Measurements from ENCODE around the gene BRSK2.
"Not testable (repeated sequence)": the region's sequence is repeated elsewhere in the genome, so short reads cannot be mapped to it uniquely, and the experiment has no call there.

The BRSK2 gene

GRCh38 chr11:1422481-1422880 lies 32.7 kb downstream of the BRSK2 start:
- Histone ChIP-seq H3K36me3 (ENCODE audit: control insufficient read depth, insufficient read depth, low read length, severe bottlenecking) (no peaks in the 10 kb centered on the region), H3K4me3 (ENCODE audit: low read length) (no peak overlapping the region), H3K4me1 (ENCODE audit: control insufficient read depth, insufficient read depth, low read length) (no peaks in the 10 kb centered on the region), H3K9ac (ENCODE audit: low read length) (no peak overlapping the region), H3K9me3 (ENCODE audit: control insufficient read depth, low read length) (peaks cover 22% of the 10 kb centered on the region), H3K27me3 (replicated peaks; ENCODE audit: control insufficient read depth, insufficient read depth, low read length) (peaks cover 13% of the 10 kb centered on the region)
- DNase-seq (ENCODE audit: low read depth), result peak; percentile 22

GRCh38 chr11:1422981-1423380 lies 33.2 kb downstream of the BRSK2 start:
- Histone ChIP-seq H3K27me3 (replicated peaks; ENCODE audit: control insufficient read depth, insufficient read depth, low read length) (peaks cover 13% of the 10 kb centered on the region), H3K4me3 (ENCODE audit: low read length) (no peak overlapping the region), H3K36me3 (ENCODE audit: control insufficient read depth, insufficient read depth, low read length, severe bottlenecking) (no peaks in the 10 kb centered on the region), H3K4me1 (ENCODE audit: control insufficient read depth, insufficient read depth, low read length) (no peaks in the 10 kb centered on the region), H3K9me3 (ENCODE audit: control insufficient read depth, low read length) (peaks cover 19% of the 10 kb centered on the region), H3K9ac (ENCODE audit: low read length) (no peak overlapping the region)
- no peak for DNase-seq (ENCODE audit: low read depth)

- Histone ChIP-seq H3K27me3 (replicated peaks; ENCODE audit: control insufficient read depth, insufficient read depth, low read length) (peaks cover 13% of the 10 kb centered on the region), H3K9me3 (ENCODE audit: control insufficient read depth, low read length) (peaks cover 15% of the 10 kb centered on the region)
- not testable (repeated sequence) for H3K36me3 ChIP-seq (ENCODE audit: control insufficient read depth, insufficient read depth, low read length, severe bottlenecking); H3K4me1 ChIP-seq (ENCODE audit: control insufficient read depth, insufficient read depth, low read length); DNase-seq (ENCODE audit: low read depth); H3K4me3 ChIP-seq (ENCODE audit: low read length); H3K9ac ChIP-seq (ENCODE audit: low read length)
These were observed 33.7 kb downstream of the BRSK2 start for GRCh38 chr11:1423406-1423805.

GRCh38 chr11:1425006-1425405 lies 35.3 kb downstream of the BRSK2 start:
- Histone ChIP-seq H3K36me3 (ENCODE audit: control insufficient read depth, insufficient read depth, low read length, severe bottlenecking) (no peaks in the 10 kb centered on the region), H3K27me3 (replicated peaks; ENCODE audit: control insufficient read depth, insufficient read depth, low read length) (peaks cover 13% of the 10 kb centered on the region), H3K9ac (ENCODE audit: low read length) (no peak overlapping the region), H3K4me3 (ENCODE audit: low read length) (no peak overlapping the region), H3K4me1 (ENCODE audit: control insufficient read depth, insufficient read depth, low read length) (no peaks in the 10 kb centered on the region), H3K9me3 (ENCODE audit: control insufficient read depth, low read length) (no peaks in the 10 kb centered on the region)
- no peak for DNase-seq (ENCODE audit: low read depth)

GRCh38 chr11:1425439-1425838 lies 35.7 kb downstream of the BRSK2 start:
- Histone ChIP-seq H3K9me3 (ENCODE audit: control insufficient read depth, low read length) (no peaks in the 10 kb centered on the region), H3K4me3 (ENCODE audit: low read length) (no peak overlapping the region), H3K27me3 (replicated peaks; ENCODE audit: control insufficient read depth, insufficient read depth, low read length) (peaks cover 13% of the 10 kb centered on the region), H3K4me1 (ENCODE audit: control insufficient read depth, insufficient read depth, low read length) (no peaks in the 10 kb centered on the region), H3K36me3 (ENCODE audit: control insufficient read depth, insufficient read depth, low read length, severe bottlenecking) (no peaks in the 10 kb centered on the region), H3K9ac (ENCODE audit: low read length) (no peak overlapping the region)
- DNase-seq (ENCODE audit: low read depth), result no peak

- Histone ChIP-seq H3K4me1 (ENCODE audit: control insufficient read depth, insufficient read depth, low read length) (no peaks in the 10 kb centered on the region), H3K27me3 (replicated peaks; ENCODE audit: control insufficient read depth, insufficient read depth, low read length) (peaks cover 3% of the 10 kb centered on the region), H3K9ac (ENCODE audit: low read length) (no peak overlapping the region), H3K4me3 (ENCODE audit: low read length) (no peak overlapping the region), H3K9me3 (ENCODE audit: control insufficient read depth, low read length) (no peaks in the 10 kb centered on the region), H3K36me3 (ENCODE audit: control insufficient read depth, insufficient read depth, low read length, severe bottlenecking) (no peaks in the 10 kb centered on the region)
- DNase-seq (ENCODE audit: low read depth), result no peak
These were observed 39.1 kb downstream of the BRSK2 start for GRCh38 chr11:1428762-1429316.

- no peaks in the 10 kb centered on the region for H3K4me1 ChIP-seq (ENCODE audit: control insufficient read depth, insufficient read depth, low read length)
- no peak overlapping the region for H3K9ac ChIP-seq (ENCODE audit: low read length)
- no peak overlapping the region for H3K4me3 ChIP-seq (ENCODE audit: low read length)
- H3K9me3 ChIP-seq (ENCODE audit: control insufficient read depth, low read length), result no peaks in the 10 kb centered on the region
- DNase-seq (ENCODE audit: low read depth), result no peak
- H3K36me3 ChIP-seq (ENCODE audit: control insufficient read depth, insufficient read depth, low read length, severe bottlenecking), result no peaks in the 10 kb centered on the region
- H3K27me3 ChIP-seq (replicated peaks; ENCODE audit: control insufficient read depth, insufficient read depth, low read length), result peaks cover 7% of the 10 kb centered on the region
These were observed 43.8 kb downstream of the BRSK2 start for GRCh38 chr11:1433568-1433967.

- H3K9ac ChIP-seq (ENCODE audit: low read length), result no peak overlapping the region
- peaks cover 12% of the 10 kb centered on the region for H3K27me3 ChIP-seq (replicated peaks; ENCODE audit: control insufficient read depth, insufficient read depth, low read length)
- H3K4me1 ChIP-seq (ENCODE audit: control insufficient read depth, insufficient read depth, low read length), result no peaks in the 10 kb centered on the region
- H3K4me3 ChIP-seq (ENCODE audit: low read length), result no peak overlapping the region
- no peaks in the 10 kb centered on the region for H3K36me3 ChIP-seq (ENCODE audit: control insufficient read depth, insufficient read depth, low read length, severe bottlenecking)
- DNase-seq (ENCODE audit: low read depth), result no peak
- no peaks in the 10 kb centered on the region for H3K9me3 ChIP-seq (ENCODE audit: control insufficient read depth, low read length)
These were observed 44.4 kb downstream of the BRSK2 start for GRCh38 chr11:1433977-1434640.

- DNase-seq (ENCODE audit: low read depth); H3K9ac ChIP-seq (ENCODE audit: low read length): not testable (repeated sequence)
These were observed 45.7 kb downstream of the BRSK2 start for GRCh38 chr11:1435479-1435819.

GRCh38 chr11:1435820-1436467 lies 46.2 kb downstream of the BRSK2 start:
- H3K9me3 ChIP-seq (ENCODE audit: control insufficient read depth, low read length), result no peaks in the 10 kb centered on the region
- no peak overlapping the region for H3K4me3 ChIP-seq (ENCODE audit: low read length)
- H3K4me1 ChIP-seq (ENCODE audit: control insufficient read depth, insufficient read depth, low read length), result no peaks in the 10 kb centered on the region
- no peak overlapping the region for H3K9ac ChIP-seq (ENCODE audit: low read length)
- H3K36me3 ChIP-seq (ENCODE audit: control insufficient read depth, insufficient read depth, low read length, severe bottlenecking), result no peaks in the 10 kb centered on the region
- peaks cover 12% of the 10 kb centered on the region for H3K27me3 ChIP-seq (replicated peaks; ENCODE audit: control insufficient read depth, insufficient read depth, low read length)
- no peak for DNase-seq (ENCODE audit: low read depth)

More at GRCh38 chr11:1435479-1435819, 45.7 kb downstream of the BRSK2 start:
- H3K4me3 ChIP-seq (ENCODE audit: low read length); H3K9me3 ChIP-seq (ENCODE audit: control insufficient read depth, low read length); H3K4me1 ChIP-seq (ENCODE audit: control insufficient read depth, insufficient read depth, low read length); H3K36me3 ChIP-seq (ENCODE audit: control insufficient read depth, insufficient read depth, low read length, severe bottlenecking): not testable (repeated sequence)
- H3K27me3 ChIP-seq (replicated peaks; ENCODE audit: control insufficient read depth, insufficient read depth, low read length), result peaks cover 12% of the 10 kb centered on the region

- Histone ChIP-seq H3K27me3 (replicated peaks; ENCODE audit: control insufficient read depth, insufficient read depth, low read length) (peaks cover 12% of the 10 kb centered on the region), H3K9me3 (ENCODE audit: control insufficient read depth, low read length) (no peaks in the 10 kb centered on the region), H3K9ac (ENCODE audit: low read length) (no peak overlapping the region), H3K4me1 (ENCODE audit: control insufficient read depth, insufficient read depth, low read length) (no peaks in the 10 kb centered on the region), H3K36me3 (ENCODE audit: control insufficient read depth, insufficient read depth, low read length, severe bottlenecking) (no peaks in the 10 kb centered on the region), H3K4me3 (ENCODE audit: low read length) (no peak overlapping the region)
- DNase-seq (ENCODE audit: low read depth), result no peak
These were observed 46.8 kb downstream of the BRSK2 start for GRCh38 chr11:1436468-1437039.
